ENCODE data around the gene PFKL.

Gene PFKL

DNA sequence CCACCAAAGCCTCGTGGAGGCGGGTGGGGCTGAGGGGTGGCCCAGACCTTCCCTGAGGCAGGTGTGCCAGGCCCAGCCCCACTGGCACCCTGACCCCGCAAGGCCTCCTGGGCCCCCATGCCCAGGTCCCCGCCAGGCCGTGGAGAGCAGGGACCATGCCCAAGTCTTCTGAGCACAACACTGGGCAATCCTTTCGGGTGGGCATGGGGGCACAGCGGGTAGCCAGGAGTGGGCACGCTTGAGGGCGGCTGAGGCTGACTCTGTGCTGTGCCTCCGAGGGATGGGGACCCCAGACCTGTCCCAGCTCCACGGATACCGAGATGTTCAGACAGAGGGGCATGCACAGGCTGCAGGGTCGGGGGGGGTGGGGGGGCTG is 26.4 kb downstream of the PFKL start:
- DNase-seq (ENCODE audit: low read depth in 1 of 2, low spot score in 1 of 2), result no peak
- Histone ChIP-seq H3K27ac (replicated peaks) (no peak overlapping the region), H3K27me3 (ENCODE audit: insufficient read depth, poor library complexity, severe bottlenecking) (no peaks in the 10 kb centered on the region), H3K4me3 (replicated peaks; ENCODE audit: insufficient read depth, low read length) (no peak overlapping the region)
- TF ChIP-seq POLR2AphosphoS5 (IDR thresholded peaks at IDR 0.05; ENCODE audit: low read depth), result no peak
- TF ChIP-seq, protein P1, sequence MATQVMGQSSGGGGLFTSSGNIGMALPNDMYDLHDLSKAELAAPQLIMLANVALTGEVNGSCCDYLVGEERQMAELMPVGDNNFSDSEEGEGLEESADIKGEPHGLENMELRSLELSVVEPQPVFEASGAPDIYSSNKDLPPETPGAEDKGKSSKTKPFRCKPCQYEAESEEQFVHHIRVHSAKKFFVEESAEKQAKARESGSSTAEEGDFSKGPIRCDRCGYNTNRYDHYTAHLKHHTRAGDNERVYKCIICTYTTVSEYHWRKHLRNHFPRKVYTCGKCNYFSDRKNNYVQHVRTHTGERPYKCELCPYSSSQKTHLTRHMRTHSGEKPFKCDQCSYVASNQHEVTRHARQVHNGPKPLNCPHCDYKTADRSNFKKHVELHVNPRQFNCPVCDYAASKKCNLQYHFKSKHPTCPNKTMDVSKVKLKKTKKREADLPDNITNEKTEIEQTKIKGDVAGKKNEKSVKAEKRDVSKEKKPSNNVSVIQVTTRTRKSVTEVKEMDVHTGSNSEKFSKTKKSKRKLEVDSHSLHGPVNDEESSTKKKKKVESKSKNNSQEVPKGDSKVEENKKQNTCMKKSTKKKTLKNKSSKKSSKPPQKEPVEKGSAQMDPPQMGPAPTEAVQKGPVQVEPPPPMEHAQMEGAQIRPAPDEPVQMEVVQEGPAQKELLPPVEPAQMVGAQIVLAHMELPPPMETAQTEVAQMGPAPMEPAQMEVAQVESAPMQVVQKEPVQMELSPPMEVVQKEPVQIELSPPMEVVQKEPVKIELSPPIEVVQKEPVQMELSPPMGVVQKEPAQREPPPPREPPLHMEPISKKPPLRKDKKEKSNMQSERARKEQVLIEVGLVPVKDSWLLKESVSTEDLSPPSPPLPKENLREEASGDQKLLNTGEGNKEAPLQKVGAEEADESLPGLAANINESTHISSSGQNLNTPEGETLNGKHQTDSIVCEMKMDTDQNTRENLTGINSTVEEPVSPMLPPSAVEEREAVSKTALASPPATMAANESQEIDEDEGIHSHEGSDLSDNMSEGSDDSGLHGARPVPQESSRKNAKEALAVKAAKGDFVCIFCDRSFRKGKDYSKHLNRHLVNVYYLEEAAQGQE (IDR thresholded peaks at IDR 0.05; ENCODE audit: insufficient replicate concordance, low read depth), result no peak
- TF ChIP-seq, protein P2, sequence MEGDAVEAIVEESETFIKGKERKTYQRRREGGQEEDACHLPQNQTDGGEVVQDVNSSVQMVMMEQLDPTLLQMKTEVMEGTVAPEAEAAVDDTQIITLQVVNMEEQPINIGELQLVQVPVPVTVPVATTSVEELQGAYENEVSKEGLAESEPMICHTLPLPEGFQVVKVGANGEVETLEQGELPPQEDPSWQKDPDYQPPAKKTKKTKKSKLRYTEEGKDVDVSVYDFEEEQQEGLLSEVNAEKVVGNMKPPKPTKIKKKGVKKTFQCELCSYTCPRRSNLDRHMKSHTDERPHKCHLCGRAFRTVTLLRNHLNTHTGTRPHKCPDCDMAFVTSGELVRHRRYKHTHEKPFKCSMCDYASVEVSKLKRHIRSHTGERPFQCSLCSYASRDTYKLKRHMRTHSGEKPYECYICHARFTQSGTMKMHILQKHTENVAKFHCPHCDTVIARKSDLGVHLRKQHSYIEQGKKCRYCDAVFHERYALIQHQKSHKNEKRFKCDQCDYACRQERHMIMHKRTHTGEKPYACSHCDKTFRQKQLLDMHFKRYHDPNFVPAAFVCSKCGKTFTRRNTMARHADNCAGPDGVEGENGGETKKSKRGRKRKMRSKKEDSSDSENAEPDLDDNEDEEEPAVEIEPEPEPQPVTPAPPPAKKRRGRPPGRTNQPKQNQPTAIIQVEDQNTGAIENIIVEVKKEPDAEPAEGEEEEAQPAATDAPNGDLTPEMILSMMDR (IDR thresholded peaks at IDR 0.05; ENCODE audit: insufficient read depth, low read length), result no peak
- no peak for TF ChIP-seq SPI1 (IDR thresholded peaks at IDR 0.05; ENCODE audit: borderline replicate concordance, low read depth)
- no peak for TF ChIP-seq GABPA (IDR thresholded peaks at IDR 0.05; ENCODE audit: low read depth)

DNA sequence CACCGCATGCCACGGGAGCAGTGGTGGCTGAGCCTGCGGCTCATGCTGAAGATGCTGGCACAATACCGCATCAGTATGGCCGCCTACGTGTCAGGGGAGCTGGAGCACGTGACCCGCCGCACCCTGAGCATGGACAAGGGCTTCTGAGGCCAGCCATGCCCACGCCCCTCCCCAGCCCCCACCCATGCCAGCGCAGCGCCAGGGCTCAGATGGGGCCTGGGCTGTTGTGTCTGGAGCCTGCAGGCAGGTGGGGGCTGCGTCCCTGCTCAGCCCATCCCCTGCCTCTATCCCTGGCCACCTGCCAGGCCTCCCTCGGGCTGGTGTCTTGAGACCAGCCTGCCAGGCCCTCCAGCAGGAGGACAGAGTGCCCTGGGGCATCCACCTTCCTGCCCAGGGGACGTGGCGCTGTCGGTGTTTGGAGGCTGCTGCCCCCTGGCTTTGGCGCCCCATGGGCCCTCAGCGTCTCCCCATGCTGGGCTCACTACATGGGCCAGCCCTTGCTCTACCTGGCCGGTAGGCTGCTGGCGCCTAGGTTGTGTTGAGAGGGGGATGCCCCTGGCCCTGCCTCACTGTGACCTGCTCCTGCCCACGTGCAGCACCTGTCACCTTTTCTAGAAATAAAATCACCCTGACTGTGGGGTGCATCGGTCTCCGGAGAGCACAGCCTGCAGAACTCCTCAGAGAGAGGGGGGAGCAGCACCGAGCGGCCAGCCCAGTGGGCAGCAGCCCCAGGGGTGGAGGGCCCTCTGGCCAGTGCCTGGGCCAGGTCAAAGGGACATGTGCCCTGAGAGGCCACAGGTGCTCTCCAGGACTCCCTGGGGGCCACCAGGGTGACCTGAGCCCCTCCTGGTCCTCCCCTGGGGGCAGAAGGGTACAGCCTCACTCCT is 27.1 kb downstream of the PFKL start:
- Histone ChIP-seq H3K27me3 (ENCODE audit: insufficient read depth, poor library complexity, severe bottlenecking) (no peaks in the 10 kb centered on the region), H3K4me3 (replicated peaks; ENCODE audit: insufficient read depth, low read length) (no peak overlapping the region), H3K27ac (replicated peaks) (no peak overlapping the region)
- DNase-seq (ENCODE audit: low read depth in 1 of 2, low spot score in 1 of 2), result no peak
- peak; percentile 37; the same call in 1 of the 2 replicates for TF ChIP-seq POLR2AphosphoS5 (IDR thresholded peaks at IDR 0.05; ENCODE audit: low read depth)
- TF ChIP-seq, protein P2 (IDR thresholded peaks at IDR 0.05; ENCODE audit: insufficient read depth, low read length), result no peak

DNA sequence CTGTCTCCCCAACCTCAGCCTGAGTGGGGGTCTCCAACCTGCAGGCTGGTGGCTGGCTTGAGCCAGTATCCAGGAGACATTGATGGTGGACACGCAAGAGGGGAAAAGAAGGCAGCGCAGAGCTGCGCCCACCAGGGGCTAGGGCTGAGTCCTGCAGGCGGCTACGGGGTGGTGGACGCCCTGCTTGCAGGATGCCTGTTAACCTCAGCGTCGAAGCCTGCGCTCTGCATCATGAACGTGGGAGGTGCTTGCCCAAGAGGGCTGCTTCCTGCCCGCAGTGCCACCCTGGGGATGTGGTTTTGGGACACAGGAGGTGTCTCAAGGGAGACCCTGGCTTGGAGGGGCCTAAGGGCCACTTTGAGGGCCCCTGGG is 27.7 kb downstream of the PFKL start:
- H3K27me3 ChIP-seq (ENCODE audit: insufficient read depth, poor library complexity, severe bottlenecking), result no peaks in the 10 kb centered on the region
- peak in 1 of 2 experiments; percentile 52 for DNase-seq (ENCODE audit: low read depth in 1 of 2, low spot score in 1 of 2)
- no peak overlapping the region for H3K4me3 ChIP-seq (replicated peaks; ENCODE audit: insufficient read depth, low read length)
- H3K27ac ChIP-seq (replicated peaks), result no peak overlapping the region
- TF ChIP-seq POLR2AphosphoS5 (IDR thresholded peaks at IDR 0.05; ENCODE audit: low read depth) (peak; percentile 78), SPI1 (IDR thresholded peaks at IDR 0.05; ENCODE audit: borderline replicate concordance, low read depth) (no peak)

DNA sequence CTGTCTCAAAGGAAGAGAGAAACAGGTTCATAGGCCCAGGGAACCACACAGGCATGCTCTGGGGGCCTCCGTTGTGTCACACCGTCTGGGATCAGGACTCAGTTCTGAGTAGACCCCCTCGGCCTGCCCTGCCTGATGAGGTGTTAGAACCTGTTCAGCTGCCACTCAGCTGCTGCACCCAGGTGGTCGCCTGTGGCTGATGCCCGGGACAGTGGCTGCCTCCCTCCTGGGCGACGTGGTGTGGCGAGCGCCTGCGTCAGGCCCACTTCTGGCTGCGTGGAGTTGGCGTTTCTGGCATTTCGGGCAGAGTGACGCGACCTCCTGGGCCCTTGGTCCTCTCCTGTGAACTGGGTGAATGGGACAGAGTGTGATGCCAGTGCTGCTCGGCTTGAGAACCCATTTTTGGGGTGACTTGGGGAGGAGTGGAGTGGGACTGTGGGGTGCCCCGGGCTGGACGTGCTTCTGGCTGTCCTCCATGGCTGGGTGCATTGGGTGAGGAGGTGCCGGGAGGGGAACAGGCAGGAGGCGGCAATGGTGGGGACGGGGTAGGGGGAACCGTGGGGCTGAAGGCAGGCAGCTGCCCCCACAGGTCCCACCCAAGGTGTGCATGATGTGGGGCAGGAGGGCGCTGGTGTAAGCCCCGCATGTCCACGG is 28.5 kb downstream of the PFKL start:
- no peak overlapping the region for H3K4me3 ChIP-seq (replicated peaks; ENCODE audit: insufficient read depth, low read length)
- peak in 1 of 2 experiments; percentile 4 for DNase-seq (ENCODE audit: low read depth in 1 of 2, low spot score in 1 of 2)
- TF ChIP-seq, protein P2 (IDR thresholded peaks at IDR 0.05; ENCODE audit: insufficient read depth, low read length), result no peak
- TF ChIP-seq POLR2AphosphoS5 (IDR thresholded peaks at IDR 0.05; ENCODE audit: low read depth), result no peak
- no peak for TF ChIP-seq SPI1 (IDR thresholded peaks at IDR 0.05; ENCODE audit: borderline replicate concordance, low read depth)
- no peak for TF ChIP-seq GABPA (IDR thresholded peaks at IDR 0.05; ENCODE audit: low read depth)
- TF ChIP-seq, protein P1 (IDR thresholded peaks at IDR 0.05; ENCODE audit: insufficient replicate concordance, low read depth), result no peak
- no peak overlapping the region for H3K27ac ChIP-seq (replicated peaks)
- no peaks in the 10 kb centered on the region for H3K27me3 ChIP-seq (ENCODE audit: insufficient read depth, poor library complexity, severe bottlenecking)

All from HL-60 (cell line).